Panc1 (cell line): ENCODE data around the gene SLC24A4.

Experiments
- CTCF ChIP-seq: fragments of 450-650 bp; IDR thresholded peaks from 2 replicates; pipeline ENCODE4 v1.5.1; 2017; ENCODE audit warnings: mild to moderate bottlenecking
- POLR2AphosphoS5 ChIP-seq: IDR thresholded peaks from 2 replicates; pipeline ENCODE4 v1.6.1; 2012; ENCODE audit warnings: mild to moderate bottlenecking, low read depth, low read length, moderate library complexity
- REST ChIP-seq, 2 experiments: IDR thresholded peaks; 2 replicates each; pipeline ENCODE4 v1.6.1; 2011 to 2012; ENCODE audit warnings: low read depth in 2 of 2, control low read depth in 1 of 2, low read length in 1 of 2, mild to moderate bottlenecking in 1 of 2, moderate library complexity in 1 of 2; ENCODE audit not compliant: insufficient read depth in 1 of 2
- SIN3A ChIP-seq: IDR thresholded peaks from 2 replicates; pipeline ENCODE4 v1.6.1; 2012; ENCODE audit warnings: low read depth, mild to moderate bottlenecking, low read length, moderate library complexity, borderline replicate concordance; ENCODE audit not compliant: insufficient read depth
- TCF7L2 ChIP-seq: IDR thresholded peaks from 2 replicates; pipeline ENCODE4 v1.6.1; 2011; ENCODE audit warnings: mild to moderate bottlenecking, low read depth, low read length, inconsistent platforms

DNA sequence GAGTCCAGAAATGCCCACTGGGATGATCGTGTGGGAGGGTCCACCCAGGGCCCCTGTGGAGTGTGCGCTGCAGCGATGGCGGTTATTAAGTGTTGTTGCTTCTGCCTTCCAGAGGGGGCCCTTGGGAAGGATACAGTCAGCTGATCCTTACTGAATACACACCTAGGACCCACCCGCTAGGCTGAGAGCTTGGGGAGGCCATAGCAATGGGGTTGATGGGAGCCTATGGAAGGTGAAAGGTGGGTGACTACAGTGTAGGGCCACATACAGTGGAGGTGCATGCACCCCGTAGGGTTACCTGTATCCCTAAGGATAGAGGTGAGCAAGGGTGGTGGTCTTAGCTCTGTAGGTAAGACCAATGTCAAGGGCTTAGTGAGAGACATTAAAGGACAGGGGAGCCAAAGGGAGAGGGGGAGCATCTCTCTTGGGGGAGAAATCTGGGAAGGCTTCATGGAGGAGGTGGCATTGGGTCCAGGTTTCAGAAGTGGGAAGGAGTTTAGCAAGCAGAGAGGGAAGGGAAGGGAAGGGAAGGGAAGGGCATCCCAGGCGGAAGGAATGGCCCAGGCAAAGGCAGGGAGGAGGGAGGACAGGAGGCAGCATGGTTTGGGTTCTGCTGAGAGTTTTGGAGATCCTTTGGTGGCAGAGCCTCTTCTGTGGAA, 117.5 kb downstream of the SLC24A4 start:
- no peak for TF ChIP-seq CTCF
- TF ChIP-seq POLR2AphosphoS5: no peak
- TF ChIP-seq REST (IDR thresholded peaks at IDR 0.05; ENCODE audit: insufficient read depth in 1 of 2, low read depth in 2 of 2, low read length in 1 of 2): no peak
- no peak for TF ChIP-seq SIN3A
- no peak for TF ChIP-seq TCF7L2
